Adipocyte (in vitro differentiated cells): ENCODE measurements around the gene CUBN.

ENCODE experiments used
- DNase-seq: peaks from one replicate; pipeline ENCODE4 v3.0.0-alpha.2; 2015; ENCODE audit warnings: low read depth
- H3K27me3 ChIP-seq: replicated peaks from 2 replicates; pipeline ENCODE4 v1.7.0; 2013; ENCODE audit warnings: mild to moderate bottlenecking, low read length, moderate library complexity; ENCODE audit not compliant: control insufficient read depth, insufficient read depth
- H3K36me3 ChIP-seq: 2 replicates; pipeline ENCODE4 v1.7.0; 2013; ENCODE audit warnings: low read length, mild to moderate bottlenecking, moderate library complexity; ENCODE audit not compliant: control insufficient read depth, insufficient read depth, severe bottlenecking
- H3K4me1 ChIP-seq: 2 replicates; pipeline ENCODE4 v1.7.0; 2013; ENCODE audit warnings: mild to moderate bottlenecking, low read length, moderate library complexity; ENCODE audit not compliant: control insufficient read depth, insufficient read depth
- H3K4me3 ChIP-seq: 2 replicates; pipeline ENCODE4 v1.7.0; 2013; ENCODE audit warnings: mild to moderate bottlenecking, low read length, moderate library complexity
- H3K9ac ChIP-seq: 2 replicates; pipeline ENCODE4 v1.7.0; 2013; ENCODE audit warnings: mild to moderate bottlenecking, low read length, moderate library complexity
- H3K9me3 ChIP-seq: 2 replicates; pipeline ENCODE4 v1.7.0; 2013; ENCODE audit warnings: mild to moderate bottlenecking, low read length, moderate library complexity; ENCODE audit not compliant: control insufficient read depth

Gene CUBN

GRCh38 chr10:16952610-16953009, 177.0 kb downstream of the CUBN start:
- no peak overlapping the region for H3K4me3 ChIP-seq
- no peak for DNase-seq

GRCh38 chr10:16952080-16952479, 177.5 kb downstream of the CUBN start:
- no peaks in the 10 kb centered on the region for H3K27me3 ChIP-seq
- peak; percentile 30 for DNase-seq
- no peak overlapping the region for H3K9ac ChIP-seq
- H3K9me3 ChIP-seq: no peaks in the 10 kb centered on the region
- H3K4me1 ChIP-seq: peaks cover 11% of the 10 kb centered on the region
- H3K36me3 ChIP-seq: no peaks in the 10 kb centered on the region
- no peak overlapping the region for H3K4me3 ChIP-seq

More at GRCh38 chr10:16952610-16953009, 177.0 kb downstream of the CUBN start:
- Histone ChIP-seq H3K9me3 (no peaks in the 10 kb centered on the region), H3K9ac (no peak overlapping the region), H3K4me1 (peaks cover 11% of the 10 kb centered on the region), H3K27me3 (no peaks in the 10 kb centered on the region), H3K36me3 (no peaks in the 10 kb centered on the region)

GRCh38 chr10:16950656-16951601, 178.7 kb downstream of the CUBN start:
- Histone ChIP-seq H3K36me3 (no peaks in the 10 kb centered on the region), H3K27me3 (no peaks in the 10 kb centered on the region), H3K4me3 (no peak overlapping the region), H3K9ac (no peak overlapping the region), H3K9me3 (no peaks in the 10 kb centered on the region), H3K4me1 (peaks cover 13% of the 10 kb centered on the region)
- peak; percentile 85 for DNase-seq

- H3K9me3 ChIP-seq: no peaks in the 10 kb centered on the region
- H3K36me3 ChIP-seq: no peaks in the 10 kb centered on the region
- peaks cover 24% of the 10 kb centered on the region for H3K4me1 ChIP-seq
- DNase-seq: no peak
- no peak overlapping the region for H3K9ac ChIP-seq
- no peaks in the 10 kb centered on the region for H3K27me3 ChIP-seq
- no peak overlapping the region for H3K4me3 ChIP-seq
Observed at GRCh38 chr10:16949816-16950215, 179.8 kb downstream of the CUBN start.

GRCh38 chr10:16948361-16948760, 181.2 kb downstream of the CUBN start:
- Histone ChIP-seq H3K9ac (no peak overlapping the region), H3K27me3 (no peaks in the 10 kb centered on the region), H3K36me3 (no peaks in the 10 kb centered on the region), H3K4me3 (no peak overlapping the region), H3K9me3 (no peaks in the 10 kb centered on the region), H3K4me1 (peaks cover 39% of the 10 kb centered on the region)
- DNase-seq: no peak

GRCh38 chr10:16947069-16947468, 182.5 kb downstream of the CUBN start:
- Histone ChIP-seq H3K9ac (no peak overlapping the region), H3K27me3 (no peaks in the 10 kb centered on the region), H3K36me3 (no peaks in the 10 kb centered on the region), H3K9me3 (no peaks in the 10 kb centered on the region), H3K4me3 (no peak overlapping the region), H3K4me1 (peaks cover 45% of the 10 kb centered on the region)
- DNase-seq: no peak

GRCh38 chr10:16945593-16945992, 184.0 kb downstream of the CUBN start:
- H3K4me1 ChIP-seq: peaks cover 34% of the 10 kb centered on the region
- no peaks in the 10 kb centered on the region for H3K36me3 ChIP-seq
- DNase-seq: peak; percentile 70
- H3K9me3 ChIP-seq: no peaks in the 10 kb centered on the region
- no peaks in the 10 kb centered on the region for H3K27me3 ChIP-seq
- H3K9ac ChIP-seq: peak overlapping the region; percentile 19
- no peak overlapping the region for H3K4me3 ChIP-seq

- Histone ChIP-seq H3K9ac (peak overlapping the region; percentile 49), H3K4me1 (peaks cover 34% of the 10 kb centered on the region), H3K36me3 (no peaks in the 10 kb centered on the region), H3K27me3 (no peaks in the 10 kb centered on the region), H3K9me3 (no peaks in the 10 kb centered on the region), H3K4me3 (peak overlapping the region; percentile 39)
- DNase-seq: peak; percentile 21
Observed at GRCh38 chr10:16944986-16945385, 184.6 kb downstream of the CUBN start.

GRCh38 chr10:16944402-16944801, 185.2 kb downstream of the CUBN start:
- peaks cover 34% of the 10 kb centered on the region for H3K4me1 ChIP-seq
- no peaks in the 10 kb centered on the region for H3K36me3 ChIP-seq
- DNase-seq: peak; percentile 91
- H3K4me3 ChIP-seq: peak overlapping the region; percentile 39
- peak overlapping the region; percentile 49 for H3K9ac ChIP-seq
- H3K27me3 ChIP-seq: no peaks in the 10 kb centered on the region
- no peaks in the 10 kb centered on the region for H3K9me3 ChIP-seq

- no peaks in the 10 kb centered on the region for H3K27me3 ChIP-seq
- H3K9ac ChIP-seq: peak overlapping the region; percentile 49
- H3K36me3 ChIP-seq: no peaks in the 10 kb centered on the region
- peak overlapping the region; percentile 39 for H3K4me3 ChIP-seq
- peaks cover 34% of the 10 kb centered on the region for H3K4me1 ChIP-seq
- DNase-seq: peak; percentile 67
- H3K9me3 ChIP-seq: no peaks in the 10 kb centered on the region
Observed at GRCh38 chr10:16943295-16944285, 186.0 kb downstream of the CUBN start.
